Measurements from ENCODE around the gene DAZAP1.

GRCh38 chr19:1471010-1471514, 63.7 kb downstream of the DAZAP1 start:
- TF ChIP-seq EP300 (IDR thresholded peaks at IDR 0.05; ENCODE audit: borderline replicate concordance in 1 of 2, low read depth in 1 of 2, low read length in 1 of 2) (no peak), CTCF (IDR thresholded peaks at IDR 0.05) (no peak)

Measured in SK-N-SH (cell line).